NCI-H187 treated with DMSO at 0.1 percent for 48 hours (cell line): ENCODE data around the gene ANKRD26.
"Not testable (repeated sequence)": the region's sequence is repeated elsewhere in the genome, so short reads cannot be mapped to it uniquely, and the experiment has no call there.

Experiments used
- DNase-seq: peaks from one replicate; lab custom pipeline; 2025; lab: John Stamatoyannopoulos, UW

ANKRD26 gene

DNA sequence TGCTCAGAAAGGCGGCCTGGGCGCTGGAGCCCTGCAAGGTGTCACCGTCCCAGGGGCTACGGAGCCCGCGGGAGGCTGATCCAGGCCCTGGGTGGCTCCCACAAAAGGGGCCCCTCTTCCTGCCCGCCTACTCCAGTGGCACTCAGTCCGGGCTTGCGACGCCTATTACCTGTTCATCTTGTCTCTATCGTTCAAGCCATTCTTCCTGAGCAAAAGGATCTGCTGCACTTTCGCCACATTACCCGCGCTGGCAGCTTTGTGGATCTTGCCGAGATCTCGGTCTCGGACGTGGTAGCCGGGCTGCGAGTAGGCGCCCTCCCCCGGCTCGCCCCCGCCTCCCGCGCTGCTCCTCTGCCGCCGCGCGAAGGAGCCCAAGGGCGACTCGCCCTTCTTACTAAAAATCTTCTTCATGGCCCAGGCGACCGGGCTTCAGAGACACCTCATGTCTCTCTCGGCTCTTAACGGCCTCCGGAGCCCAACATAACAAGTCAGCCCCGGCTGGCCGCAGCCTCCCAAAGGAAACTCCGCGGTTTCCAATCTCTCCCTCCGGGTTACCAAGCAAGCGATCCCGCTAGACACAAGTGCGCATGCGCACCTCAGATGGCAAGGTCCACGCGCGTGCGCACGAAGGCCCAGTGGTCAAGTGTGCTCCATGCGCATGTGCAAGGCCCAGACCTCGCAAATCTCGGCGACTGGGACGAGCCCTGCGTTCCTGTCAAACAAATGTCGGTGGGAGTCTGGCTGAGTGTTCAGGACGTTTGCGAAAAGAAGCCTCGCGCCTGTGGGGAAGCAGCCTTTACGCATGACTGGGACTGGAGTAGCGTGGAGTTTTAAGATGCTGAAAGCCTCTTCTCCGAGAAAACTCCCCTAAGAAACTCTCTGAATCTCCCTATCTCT, at the start of gene ANKRD26:
TSS of gene ANKRD26 (minus strand) at position 579 of the 897 bp plus-strand sequence. CDS start at position 411, 168 bp downstream.
- DNase-seq = peak; percentile 38

DNA sequence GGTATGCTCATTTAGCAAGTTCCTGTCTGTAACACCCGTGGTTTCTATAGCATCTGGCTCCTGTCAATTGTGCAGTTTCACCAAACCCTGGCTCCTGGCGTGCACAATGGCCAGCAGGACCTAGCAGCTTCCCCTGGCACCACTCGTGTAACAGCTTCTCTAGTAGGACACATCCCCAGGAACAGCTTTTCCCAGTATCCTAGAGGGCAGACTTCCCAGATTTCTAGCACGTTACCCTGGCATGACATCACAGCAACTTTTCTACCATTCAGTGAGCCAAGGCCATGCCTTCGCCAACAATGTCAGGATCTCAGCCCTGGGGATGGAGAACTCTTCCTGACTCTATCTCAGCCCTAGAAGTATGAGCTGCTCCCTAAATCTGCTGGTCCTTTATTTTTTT, 47.4 kb upstream of the ANKRD26 start:
- no peak for DNase-seq

- DNase-seq = no peak
These were observed 45.6 kb upstream of the ANKRD26 start for GRCh38 chr10:27145937-27146336.

DNA sequence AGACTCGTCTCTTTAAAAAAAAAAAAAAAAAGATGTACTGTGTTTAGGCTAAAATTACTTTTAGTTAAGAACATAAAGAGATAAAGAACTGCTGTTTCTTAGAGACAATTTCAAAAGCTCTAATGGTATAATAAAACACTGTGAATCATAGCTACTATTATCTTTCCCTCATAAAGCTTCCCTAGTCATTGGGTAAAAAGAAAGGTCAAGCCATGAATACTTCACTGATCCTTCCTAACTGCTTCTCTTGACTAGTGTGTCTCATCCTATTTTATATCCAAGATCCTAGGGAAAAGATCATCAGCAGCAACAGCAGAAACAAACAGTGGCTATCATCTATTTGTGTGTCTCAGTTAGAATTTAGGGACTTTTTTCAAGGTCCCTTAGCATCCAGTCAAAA, 43.4 kb upstream of the ANKRD26 start:
- DNase-seq = no peak

GRCh38 chr10:27138277-27138676, 38.0 kb upstream of the ANKRD26 start:
- no peak for DNase-seq

DNA sequence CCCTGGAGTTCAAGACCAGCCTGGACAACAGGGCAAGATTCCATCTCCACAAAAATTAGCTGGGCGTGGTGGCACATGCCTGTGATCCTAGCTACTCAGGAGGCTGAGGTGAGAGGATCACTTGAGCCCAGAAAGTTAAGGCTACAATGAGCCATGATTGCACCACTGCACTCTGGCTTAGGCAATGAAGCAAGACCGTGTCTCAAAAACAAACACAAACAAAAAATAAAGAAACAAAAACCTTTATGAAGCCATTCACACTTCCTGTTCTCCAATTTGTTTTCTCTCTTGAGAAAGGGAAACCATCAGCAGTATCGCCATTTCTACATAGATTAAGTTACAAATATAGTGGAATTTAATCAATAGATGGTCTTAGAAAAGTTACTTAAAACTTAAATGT, 34.1 kb upstream of the ANKRD26 start:
- DNase-seq = no peak

DNA sequence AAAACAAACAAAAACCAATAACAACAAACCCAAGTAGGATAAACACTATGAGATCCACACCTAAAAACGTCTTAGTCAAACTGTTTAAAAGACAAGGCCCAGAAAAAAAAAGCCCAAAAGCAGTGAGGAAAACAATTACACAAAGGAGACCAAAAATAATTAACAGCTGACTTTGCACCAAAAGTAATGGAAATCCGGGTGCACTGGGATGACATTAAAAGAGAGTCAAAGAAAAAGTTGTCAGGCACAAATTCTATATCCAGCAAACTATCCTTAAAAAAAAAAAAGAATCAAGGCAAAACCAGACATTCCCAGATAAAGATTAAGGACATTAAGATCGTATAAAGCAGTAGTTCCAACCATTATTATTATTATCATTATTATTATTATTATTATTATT, 7.9 kb upstream of the ANKRD26 start:
- DNase-seq = no peak

DNA sequence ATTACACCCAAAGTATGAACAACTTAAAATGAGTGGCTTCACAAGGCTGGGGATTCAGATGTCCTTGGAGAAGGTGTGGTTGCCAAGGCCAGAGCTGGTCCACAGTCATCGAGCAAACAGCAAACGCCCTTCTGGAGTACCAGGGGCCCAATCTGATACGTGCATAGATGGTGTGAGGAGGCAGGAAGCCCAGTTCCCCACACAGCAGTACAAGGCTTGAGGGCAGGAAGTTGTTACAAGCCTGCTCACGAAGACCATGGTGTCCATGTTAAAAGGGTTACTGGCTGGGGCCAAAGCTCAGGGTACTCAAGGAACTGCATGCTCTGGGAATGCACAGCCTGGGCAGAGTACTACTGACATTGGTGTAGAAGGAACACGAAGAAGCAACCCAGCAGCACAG, 4.6 kb upstream of the ANKRD26 start:
- no peak for DNase-seq

- no peak for DNase-seq
These were observed 586 bp upstream of the ANKRD26 start for GRCh38 chr10:27100813-27101347.

DNA sequence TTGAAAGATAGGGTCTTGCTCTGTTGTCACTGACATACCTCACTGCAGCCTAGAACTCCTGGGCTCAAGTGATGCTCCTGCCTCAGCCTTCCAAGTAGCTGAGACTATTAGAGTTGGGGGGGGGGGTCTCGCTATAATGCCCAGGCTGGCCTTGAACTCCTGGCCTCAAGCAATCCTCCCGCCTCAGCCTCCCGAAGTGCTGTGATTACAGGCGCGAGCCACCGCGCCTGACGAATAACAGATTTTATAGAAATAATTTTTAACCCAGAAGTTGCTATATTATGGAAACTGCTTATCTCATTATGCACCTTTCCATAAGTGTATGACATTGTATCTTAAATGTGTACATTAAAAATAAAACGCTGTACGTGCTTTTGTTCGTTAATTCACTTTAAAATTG, 846 bp downstream of the ANKRD26 start:
- no peak for DNase-seq

DNA sequence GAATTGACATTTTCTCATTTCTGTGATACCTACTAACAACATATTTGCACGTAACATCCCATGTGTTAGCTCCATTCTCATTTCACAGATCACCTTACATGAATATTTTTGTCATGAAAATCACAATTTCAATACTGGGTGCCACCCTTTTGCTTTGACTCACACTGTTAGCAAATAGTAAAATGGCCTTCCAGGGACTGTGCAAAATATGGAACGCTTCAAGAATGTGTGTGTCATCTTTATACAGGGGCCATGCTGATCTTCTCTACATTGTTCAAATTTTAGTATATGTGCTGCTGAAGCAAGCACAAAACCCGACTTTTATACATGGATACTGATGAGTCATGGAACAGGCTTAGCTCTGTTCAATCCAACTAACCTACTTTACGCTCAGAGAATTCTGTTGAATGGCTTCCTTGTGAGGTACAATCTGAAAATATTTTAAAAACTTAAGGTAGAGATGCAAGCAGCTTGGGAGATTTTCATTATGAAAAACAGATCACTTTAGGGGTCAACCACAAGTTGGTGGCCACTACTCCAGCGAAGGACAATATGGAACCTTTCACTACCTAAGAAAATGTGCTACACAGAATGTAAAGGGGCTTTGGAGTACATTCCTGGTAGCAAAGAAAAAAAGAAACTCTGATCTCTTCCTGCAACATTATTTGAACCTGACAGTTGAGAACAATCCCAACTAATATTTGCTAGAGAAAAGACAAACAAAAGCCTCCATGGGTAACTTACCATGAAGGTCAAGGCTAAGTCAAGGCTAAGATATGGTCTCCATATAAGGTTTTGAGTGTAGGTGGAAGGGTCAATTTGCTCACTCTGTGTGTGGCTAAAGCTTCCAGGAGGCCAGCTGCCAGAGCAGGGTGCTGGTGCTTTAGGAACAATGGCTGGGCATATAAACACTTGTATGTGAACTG, 11.9 kb downstream of the ANKRD26 start:
- DNase-seq = no peak

GRCh38 chr10:27072436-27073114, 27.7 kb downstream of the ANKRD26 start:
- no peak for DNase-seq

GRCh38 chr10:27068217-27068891, 31.9 kb downstream of the ANKRD26 start:
- no peak for DNase-seq

GRCh38 chr10:27065084-27065483, 35.2 kb downstream of the ANKRD26 start:
- no peak for DNase-seq

DNA sequence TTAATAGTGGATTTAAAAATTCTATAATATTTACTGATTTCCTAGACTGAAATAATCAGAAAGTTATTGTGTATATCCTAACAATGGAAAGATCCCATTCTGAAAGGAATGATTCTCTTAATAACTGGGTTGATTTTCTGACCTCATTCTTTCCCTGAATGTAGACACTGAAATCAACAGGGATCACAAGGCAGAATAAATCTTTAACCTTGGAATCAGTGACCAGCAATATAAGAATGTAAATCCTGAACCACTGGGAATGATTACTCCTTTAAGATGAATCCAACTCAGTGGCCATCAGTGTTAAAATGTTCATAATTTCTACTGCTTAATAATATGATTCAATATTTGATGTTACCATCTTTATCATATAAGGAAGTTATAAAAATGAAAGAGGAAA, 47.6 kb downstream of the ANKRD26 start:
- DNase-seq = no peak

GRCh38 chr10:27045247-27045646, 55.0 kb downstream of the ANKRD26 start:
- not testable (repeated sequence) for DNase-seq

DNA sequence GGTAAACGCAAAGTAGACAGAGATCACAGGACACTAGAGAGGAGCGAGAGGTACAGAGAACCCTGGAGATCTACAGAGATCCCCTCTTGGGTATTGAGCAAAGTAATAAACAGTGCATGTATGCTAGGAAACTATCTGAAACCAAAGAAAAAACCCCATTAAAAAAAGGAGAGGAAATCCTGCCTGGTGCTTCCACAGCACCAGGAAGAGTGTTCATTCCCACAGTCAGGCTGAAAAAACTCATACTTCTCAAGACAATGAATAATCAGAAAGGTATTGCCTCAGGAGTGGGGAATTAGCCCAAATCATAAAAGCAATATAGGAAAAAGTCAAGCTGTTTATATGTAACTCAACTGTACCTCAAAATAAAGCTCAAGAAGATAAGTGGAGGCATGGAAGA, 59.1 kb downstream of the ANKRD26 start:
- no peak for DNase-seq

DNA sequence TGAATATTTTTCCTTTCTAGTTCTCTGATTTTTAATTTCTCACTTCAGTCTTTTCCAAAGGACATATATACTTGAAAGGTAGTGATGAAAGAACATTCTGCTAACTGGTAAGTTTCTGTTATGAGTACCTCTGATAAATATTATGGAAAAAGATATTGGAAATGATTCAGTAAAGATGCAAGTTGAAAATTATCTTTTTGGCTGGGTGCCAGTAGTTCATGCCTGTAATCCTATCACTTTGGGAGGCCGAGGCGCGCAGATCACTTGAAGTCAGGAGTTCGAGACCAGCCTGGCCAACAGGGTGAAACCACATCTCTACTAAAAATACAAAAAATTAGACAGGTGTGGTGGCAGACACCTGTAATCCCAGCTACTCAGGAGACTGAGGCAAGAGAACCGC, 62.1 kb downstream of the ANKRD26 start:
- DNase-seq = no peak

DNA sequence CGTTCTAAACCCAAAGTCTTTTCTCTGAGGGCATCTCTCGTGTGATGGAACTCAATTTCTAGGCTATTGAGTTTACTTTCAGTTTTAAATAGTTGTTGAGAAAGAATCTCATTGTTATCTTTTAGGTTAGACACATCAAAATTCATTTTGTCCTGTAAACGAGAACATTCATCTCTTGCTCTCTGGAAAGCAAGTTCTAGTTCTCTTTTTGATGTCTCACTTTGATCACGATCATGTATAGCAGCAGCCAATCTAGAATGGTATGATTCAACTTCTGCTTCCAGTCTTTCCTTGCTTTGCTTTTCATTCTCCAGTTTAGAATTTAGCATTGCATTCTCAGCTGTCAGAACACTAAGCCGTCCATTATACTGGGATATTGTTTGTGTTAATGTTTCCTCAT, 65.1 kb downstream of the ANKRD26 start:
- DNase-seq = no peak

- DNase-seq = no peak
These were observed 70.2 kb downstream of the ANKRD26 start for GRCh38 chr10:27030060-27030459.

GRCh38 chr10:27022048-27022447, 78.2 kb downstream of the ANKRD26 start:
- no peak for DNase-seq
